ENCODE data around the gene TGM1. TPM values are rescaled to one million over a fixed set of nuclear protein-coding genes. Genes with fewer than 3 reads are reported as not detected.

TGM1 gene
- 1 to 10 TPM in 1 of 2 donors, under 1 TPM in 1; 0.14 to 1.7 TPM for total RNA-seq
- long read RNA-seq, donor 1, partial matches to known transcripts = 0 of 2 reads
- long read RNA-seq, donor 1, other reads (novel, unspliced or antisense) = 0 of 2 reads
- long read RNA-seq, donor 2, partial matches to known transcripts = 1 of 1 reads
- long read RNA-seq, donor 2, other reads (novel, unspliced or antisense) = 0 of 1 reads

DNA sequence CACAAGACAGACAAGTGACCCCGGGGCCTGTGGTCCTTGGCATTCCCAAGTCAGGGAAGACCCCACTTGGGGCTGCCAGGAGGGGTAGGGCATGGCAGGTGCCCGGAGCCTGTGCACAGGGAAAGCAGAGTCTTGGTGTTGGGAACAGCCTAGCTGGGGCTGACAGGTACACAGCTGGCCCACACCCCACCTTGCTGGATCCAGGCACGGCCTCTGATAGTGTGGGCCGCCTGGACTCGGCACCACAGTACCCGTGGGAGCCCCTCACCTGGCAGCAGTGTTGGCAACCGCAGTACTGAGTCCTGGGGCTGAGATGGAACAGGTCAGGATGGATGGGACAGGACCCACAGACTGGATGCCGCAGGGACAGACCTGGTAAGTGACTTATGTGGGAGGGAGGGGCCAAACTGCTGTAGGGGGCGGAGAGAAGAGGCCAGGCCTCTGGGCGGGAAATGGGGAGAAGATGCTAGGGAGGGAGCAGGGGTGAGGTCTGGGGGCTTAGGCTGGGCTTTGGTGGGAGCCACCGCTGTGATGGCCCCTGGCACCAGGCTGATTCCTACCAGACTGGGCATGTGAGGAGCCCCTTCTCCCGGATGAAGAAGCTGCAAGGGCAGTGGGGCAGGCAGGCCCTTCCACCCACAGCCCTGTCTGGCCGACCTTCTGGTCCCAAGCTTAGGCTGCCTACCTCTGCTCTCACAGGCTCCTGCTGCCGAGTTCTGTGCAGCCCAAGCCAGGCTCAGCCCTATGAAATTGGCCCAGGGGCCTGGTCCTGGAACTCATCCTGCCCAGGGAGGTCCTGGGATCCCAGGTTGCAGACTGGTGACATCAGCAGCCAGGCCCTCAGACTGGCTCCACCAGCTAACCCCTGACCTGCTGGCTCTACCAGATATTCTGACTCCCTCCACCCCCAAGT, at the start of gene TGM1:
Gene TGM1 (minus strand): TSS at position 357 of the 913 bp plus-strand sequence. CDS start 825 bp downstream, outside the sequence.
- intact Hi-C loops (cut with DNase I) = no loop called here
- DNase-seq (ENCODE audit: low spot score) = peak; percentile 68

DNA sequence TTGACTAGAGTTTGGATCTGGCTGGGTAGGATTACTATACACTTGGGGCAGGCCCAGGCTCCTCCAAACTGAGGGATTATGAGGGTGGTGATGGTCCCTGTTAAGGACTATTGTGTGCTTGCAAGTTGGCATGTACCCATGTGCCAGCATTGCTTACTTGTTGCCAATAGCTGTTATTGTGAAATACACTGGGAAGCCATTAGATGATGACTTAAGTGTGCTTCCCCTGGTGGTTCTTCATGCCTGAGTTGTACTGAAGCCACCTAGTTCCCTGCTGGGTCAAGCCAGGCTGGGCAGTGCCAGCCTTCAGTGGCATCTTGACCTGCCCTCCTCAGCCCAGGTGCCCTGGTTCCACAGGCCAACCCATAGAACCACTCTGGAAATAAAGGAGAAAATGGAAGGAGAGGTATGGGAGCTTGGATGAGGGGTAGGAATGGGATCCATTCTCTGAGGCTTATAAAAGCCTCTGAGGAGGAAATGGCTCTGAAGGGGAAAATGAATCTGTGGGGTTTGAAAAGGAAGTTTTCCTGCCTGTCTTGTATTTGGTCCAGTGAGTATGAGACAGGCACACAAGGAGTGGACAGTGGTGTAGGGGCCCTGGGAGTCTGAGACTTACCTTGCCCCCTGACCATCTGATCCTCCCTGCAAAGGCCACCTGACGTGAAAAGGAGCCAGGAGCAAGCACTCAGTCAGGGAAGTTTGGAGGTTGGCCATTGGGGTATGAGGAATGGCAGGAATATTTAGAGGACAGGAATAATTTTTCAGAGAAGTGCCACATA, 49.0 kb upstream of the TGM1 start:
- intact Hi-C loops (cut with DNase I) = no loop called here
- no peak for DNase-seq (ENCODE audit: low spot score)

DNA sequence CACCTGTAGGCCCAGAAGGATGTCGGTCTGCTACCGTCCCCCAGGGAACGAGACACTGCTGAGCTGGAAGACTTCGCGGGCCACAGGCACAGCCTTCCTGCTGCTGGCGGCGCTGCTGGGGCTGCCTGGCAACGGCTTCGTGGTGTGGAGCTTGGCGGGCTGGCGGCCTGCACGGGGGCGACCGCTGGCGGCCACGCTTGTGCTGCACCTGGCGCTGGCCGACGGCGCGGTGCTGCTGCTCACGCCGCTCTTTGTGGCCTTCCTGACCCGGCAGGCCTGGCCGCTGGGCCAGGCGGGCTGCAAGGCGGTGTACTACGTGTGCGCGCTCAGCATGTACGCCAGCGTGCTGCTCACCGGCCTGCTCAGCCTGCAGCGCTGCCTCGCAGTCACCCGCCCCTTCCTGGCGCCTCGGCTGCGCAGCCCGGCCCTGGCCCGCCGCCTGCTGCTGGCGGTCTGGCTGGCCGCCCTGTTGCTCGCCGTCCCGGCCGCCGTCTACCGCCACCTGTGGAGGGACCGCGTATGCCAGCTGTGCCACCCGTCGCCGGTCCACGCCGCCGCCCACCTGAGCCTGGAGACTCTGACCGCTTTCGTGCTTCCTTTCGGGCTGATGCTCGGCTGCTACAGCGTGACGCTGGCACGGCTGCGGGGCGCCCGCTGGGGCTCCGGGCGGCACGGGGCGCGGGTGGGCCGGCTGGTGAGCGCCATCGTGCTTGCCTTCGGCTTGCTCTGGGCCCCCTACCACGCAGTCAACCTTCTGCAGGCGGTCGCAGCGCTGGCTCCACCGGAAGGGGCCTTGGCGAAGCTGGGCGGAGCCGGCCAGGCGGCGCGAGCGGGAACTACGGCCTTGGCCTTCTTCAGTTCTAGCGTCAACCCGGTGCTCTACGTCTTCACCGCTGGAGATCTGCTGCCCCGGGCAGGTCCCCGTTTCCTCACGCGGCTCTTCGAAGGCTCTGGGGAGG, 47.9 kb upstream of the TGM1 start, which contains the start of gene LTB4R:
Gene LTB4R (plus strand): TSS at position 857 of the 959 bp plus-strand sequence. CDS start 4,150 bp downstream, outside the sequence.
- DNase-seq (ENCODE audit: low spot score) = peak; percentile 92
- intact Hi-C loops (cut with DNase I) = no loop called here

DNA sequence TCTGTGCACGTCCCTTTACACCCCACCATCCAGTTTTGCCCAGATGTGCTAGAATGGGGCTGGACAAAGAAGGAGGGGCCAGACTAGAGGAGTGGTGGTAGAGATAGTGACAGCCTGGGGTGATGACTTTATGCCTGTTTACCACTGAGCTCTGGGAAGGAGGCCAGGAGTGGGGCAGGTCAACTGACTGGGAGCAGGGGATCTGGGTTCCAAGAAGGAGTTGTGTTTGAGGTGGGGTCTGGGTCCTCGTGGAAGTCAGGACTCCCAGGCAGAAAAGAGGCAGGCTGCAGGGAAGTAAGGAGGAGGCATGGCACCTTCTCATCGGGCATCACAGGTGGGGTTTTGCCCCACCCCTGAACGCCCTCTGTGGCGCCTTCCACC, 47.3 kb upstream of the TGM1 start:
- intact Hi-C loops (cut with DNase I) = no loop called here
- no peak for DNase-seq (ENCODE audit: low spot score)

DNA sequence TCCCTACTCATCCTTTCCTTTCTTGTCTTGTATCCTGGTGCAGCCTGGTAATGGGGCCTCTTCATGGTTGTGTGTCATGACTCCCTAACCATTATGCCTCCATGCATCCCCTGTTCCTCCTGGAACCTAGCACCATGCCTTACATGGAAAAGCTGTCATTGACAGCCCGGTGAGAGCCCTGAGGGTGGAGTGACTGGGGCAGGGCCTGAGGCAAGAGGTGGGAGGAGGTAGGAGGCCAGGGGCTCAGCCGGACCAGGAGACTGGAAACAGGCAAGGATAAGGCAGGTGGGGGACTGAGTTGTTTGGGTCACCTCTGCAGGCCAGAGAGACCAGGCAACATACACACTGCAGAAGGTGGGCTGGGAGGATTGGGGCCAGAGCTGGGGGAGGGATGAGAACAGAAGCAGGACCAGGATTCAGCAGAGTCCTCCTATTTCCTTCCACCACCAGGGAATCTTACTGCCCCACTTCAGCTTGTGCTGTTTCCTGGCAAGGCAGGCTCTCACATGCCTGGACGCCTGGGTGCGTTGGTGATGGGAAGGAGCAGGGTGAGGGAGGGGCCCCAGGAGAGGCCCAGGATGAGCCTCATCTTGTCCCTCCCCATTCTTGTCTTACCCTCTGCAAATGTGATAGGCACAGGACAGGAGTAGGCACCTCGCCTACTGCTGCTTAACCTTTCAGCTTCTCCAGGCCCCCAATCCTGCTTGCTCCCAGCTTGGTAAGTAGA, 46.7 kb upstream of the TGM1 start, which contains the start of gene LTB4R2:
Gene LTB4R2 (plus strand): TSS at position 603 of the 727 bp plus-strand sequence. CDS start 525 bp downstream, outside the sequence.
- no peak for DNase-seq (ENCODE audit: low spot score)
- intact Hi-C loops (cut with DNase I) = loop anchor here in 1 of 2 donors (10.0 kb wide), 1 partner anchor 55 kb away; no protein-coding TSS in a partner anchor

DNA sequence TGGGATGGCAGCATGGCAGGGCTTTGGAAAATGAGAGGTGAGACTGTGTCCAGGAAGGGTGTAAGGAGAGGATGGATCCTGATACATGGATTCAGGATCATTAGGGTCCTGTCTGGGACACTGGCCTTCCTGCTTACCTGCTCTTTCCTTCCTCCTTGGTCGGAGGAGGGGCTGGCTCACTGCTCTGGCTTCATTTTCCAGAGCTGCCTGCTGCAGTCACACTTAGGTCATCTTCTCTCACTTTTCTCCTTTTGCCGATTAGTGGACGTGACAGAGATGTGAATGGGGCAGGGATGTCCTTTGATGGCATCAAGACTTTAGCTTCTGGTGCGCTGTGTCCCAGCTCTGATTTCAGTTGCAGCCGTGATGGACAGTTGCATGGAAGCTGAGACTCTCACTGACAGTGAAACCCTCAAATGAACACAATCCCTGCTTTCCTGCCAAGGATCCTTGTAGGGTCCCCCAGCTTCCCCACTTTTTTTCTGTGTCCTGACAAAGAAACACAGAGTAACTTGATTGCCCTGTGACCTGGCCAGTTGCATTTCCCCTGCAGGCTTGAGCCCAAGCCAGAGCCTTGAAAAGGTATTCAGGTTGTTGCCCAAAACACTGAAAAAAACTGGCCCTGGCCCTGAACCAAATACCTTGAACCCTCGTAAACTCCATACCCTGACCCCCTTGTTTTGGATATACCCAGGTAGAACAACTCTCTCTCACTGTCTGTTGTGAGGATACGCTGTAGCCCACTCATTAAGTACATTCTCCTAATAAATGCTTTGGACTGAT, 45.6 kb upstream of the TGM1 start:
- no peak for DNase-seq (ENCODE audit: low spot score)
- intact Hi-C loops (cut with DNase I) = loop anchor here in 1 of 2 donors (10.0 kb wide), 1 partner anchor 54 kb away; no protein-coding TSS in a partner anchor

DNA sequence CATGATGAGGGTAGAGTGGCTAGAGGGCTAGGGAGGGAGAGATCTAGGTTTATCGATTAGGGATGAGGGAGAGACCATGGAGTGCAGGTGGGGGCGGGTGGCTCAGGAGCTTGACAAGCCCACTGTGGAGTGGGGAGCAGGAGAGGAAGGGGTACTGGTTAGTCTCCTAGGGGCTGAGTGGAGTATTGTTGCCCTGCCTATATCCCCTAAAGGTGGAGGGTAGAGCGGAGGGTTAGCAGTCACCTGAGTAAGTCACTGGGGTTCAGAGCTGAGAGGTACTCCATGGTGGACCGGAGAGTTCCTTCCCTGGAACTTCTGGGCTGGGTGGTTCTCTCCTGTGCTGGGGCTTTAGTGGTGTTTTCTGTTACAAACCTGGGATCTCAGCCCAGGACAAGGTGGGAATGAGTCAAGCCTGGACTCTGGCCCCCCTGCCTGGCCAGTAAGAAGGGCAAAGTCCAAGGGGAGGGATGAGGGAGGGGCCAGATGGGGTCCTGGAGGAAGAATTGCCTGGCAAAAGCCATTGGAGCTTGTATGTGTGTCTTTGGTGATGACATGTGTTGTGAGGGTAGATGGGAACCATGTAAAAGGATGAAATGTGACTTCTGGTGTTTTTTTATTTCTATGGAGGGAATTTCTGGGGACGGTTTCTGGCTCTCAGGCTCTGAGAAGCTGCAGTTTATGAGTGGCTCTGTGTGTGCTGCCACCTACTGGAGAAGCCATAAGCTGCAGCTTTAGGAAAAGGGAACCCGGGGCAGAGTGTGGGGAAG, 44.8 kb upstream of the TGM1 start, which contains the start of gene CIDEB:
Gene CIDEB (minus strand): TSS at position 403 of the 767 bp plus-strand sequence. CDS start 119 bp downstream, at position 284.
- DNase-seq (ENCODE audit: low spot score) = no peak
- intact Hi-C loops (cut with DNase I) = loop anchor here in 1 of 2 donors (10.0 kb wide), 1 partner anchor 53 kb away; no protein-coding TSS in a partner anchor

DNA sequence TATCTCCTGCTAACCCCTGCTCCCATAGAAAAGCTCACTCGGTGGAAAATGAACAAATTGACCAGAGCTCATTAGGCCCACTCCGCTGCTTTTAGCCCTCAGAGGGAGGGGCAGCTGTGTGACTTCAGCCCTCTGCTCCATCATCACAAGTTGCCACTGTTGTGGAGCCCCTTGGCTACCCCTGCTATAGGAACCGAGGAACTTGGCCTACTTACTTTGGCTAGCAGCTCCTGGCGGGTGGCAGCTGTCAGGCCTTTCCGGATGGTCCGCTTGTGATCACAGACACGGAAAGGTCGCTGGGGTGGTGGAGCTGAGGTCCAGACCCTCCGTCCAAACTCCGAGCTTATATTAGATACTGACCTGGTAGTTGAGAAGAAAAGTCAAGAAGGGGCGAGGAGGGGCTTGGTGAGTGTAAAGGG, 44.2 kb upstream of the TGM1 start:
- intact Hi-C loops (cut with DNase I) = loop anchor here in 1 of 2 donors (10.0 kb wide), 1 partner anchor 52 kb away; no protein-coding TSS in a partner anchor

DNA sequence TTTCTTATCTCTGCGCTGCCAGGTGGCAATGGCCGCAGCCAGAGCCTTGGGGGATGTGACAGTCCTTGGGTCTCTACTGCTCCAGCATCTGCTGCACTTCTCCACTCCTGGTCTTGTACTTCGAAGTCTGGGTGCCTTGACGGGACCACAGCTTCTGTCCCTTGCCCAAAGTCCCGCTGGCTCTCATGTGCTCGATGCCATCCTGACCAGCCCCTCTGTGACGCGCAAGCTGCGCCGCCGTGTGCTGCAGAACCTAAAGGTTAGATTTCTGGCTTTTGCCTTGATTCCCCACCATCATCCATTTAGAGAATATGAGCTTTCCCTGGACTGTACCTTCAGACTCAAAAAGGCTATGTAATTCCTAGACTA, 41.0 kb upstream of the TGM1 start:
- no peak for DNase-seq (ENCODE audit: low spot score)

More for the DNA sequence above, 44.2 kb upstream of the TGM1 start:
- DNase-seq (ENCODE audit: low spot score) = no peak

DNA sequence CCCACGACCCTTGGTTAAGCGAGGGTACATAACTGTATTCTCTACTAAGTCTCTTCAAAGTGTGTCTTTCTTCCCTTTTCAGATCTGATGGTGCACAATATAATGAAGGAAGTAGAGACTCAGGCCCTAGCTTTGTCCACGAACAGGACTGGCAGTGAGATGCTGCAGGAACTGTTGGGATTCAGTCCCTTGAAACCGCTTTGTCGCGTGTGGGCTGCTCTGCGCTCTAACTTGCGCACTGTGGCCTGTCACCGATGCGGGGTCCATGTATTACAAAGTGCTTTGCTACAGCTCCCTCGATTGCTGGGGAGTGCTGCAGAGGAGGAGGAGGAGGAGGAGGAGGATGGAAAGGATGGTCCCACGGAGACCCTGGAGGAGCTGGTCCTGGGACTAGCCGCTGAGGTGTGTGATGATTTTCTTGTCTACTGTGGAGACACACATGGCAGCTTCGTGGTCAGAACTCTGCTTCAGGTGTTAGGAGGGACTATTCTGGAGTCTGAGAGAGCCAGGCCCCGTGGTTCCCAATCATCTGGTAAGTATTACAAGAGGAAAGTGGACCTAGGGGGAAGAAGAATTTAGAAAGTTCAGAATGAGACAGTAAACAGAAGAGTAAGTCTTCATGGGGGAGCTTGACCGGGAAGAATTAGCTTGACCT, 37.5 kb upstream of the TGM1 start:
- no peak for DNase-seq (ENCODE audit: low spot score)
- intact Hi-C loops (cut with DNase I) = loop anchor here in 1 of 2 donors (10.0 kb wide), 1 partner anchor 46 kb away; no protein-coding TSS in a partner anchor

More for the DNA sequence above, 41.0 kb upstream of the TGM1 start:
- intact Hi-C loops (cut with DNase I) = loop anchor here in 1 of 2 donors (10.0 kb wide), 1 partner anchor 49 kb away; no protein-coding TSS in a partner anchor

DNA sequence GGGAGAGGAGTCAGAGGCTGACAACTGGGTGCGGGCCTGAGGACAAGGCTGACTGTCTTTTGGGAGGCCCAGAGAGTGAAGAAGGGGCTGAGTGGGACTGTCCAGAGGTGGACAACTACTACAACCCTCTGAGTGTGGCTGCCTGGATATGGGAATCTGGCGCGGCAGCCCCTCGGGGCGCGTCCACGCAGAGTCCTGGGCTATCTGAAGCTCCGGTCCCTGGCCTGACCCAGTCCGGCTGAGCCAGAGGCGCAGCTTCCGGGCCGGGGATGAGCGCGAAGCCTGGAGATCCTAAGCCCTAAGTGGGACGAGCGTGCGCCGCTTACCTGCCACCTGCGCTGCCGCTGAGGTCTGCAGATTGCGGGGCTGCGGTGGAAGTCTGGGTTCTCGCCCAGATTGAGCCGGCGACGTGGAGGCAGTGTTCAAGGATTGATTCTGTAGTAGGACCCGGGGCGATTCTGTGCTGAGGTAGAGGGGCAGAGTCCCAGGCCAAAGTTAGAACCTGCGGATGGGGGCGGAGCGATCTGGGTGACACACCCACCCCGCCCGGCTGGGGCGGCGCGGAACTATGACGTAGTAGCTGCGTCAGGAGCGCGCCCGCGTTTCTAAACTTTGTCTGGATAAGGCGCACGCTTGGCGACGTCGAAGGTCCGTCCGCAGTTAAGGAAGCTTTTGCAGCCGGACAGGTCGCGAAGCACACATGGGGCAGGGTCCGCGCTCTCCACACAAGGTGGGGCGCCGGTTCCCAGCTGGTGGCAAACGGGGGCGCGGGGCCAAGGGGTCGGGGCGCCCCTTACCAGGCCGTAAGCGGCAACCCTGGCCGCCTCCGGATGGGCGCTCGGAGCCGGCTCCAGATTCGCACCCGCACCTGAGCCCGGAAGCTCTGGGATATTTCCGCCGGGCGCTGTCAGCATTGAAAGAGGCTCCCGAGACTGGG, 36.5 kb upstream of the TGM1 start, which contains the start of the genes DHRS1 and NOP9:
Gene DHRS1 (minus strand): TSS at position 526 of the 937 bp plus-strand sequence. CDS start 674 bp downstream, outside the sequence.
Gene NOP9 (plus strand): TSS at position 596 of the 937 bp plus-strand sequence. CDS start 105 bp downstream, at position 701.
- DNase-seq (ENCODE audit: low spot score) = peak; percentile 98
- intact Hi-C loops (cut with DNase I) = loop anchor here in 1 of 2 donors (10.0 kb wide), 1 partner anchor 45 kb away; no protein-coding TSS in a partner anchor

DNA sequence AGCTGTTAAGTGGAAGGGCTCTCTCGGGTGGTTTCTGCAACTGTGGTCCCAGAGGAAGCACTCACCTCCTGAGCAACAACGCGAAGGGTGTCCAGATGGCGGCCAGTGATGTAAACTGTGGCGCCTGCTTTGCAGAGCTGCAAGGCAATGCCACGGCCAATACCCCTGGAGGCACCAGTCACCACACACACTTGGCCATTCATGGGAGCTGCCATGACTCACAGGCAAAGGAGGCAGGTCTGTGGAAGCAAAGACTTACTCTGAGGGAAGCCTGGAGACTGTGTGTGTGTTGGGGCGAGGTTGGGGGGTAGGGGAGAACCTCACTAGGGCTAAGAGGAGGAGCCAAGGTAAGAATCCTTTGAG, 35.9 kb upstream of the TGM1 start:
- intact Hi-C loops (cut with DNase I) = no loop called here
- no peak for DNase-seq (ENCODE audit: low spot score)

DNA sequence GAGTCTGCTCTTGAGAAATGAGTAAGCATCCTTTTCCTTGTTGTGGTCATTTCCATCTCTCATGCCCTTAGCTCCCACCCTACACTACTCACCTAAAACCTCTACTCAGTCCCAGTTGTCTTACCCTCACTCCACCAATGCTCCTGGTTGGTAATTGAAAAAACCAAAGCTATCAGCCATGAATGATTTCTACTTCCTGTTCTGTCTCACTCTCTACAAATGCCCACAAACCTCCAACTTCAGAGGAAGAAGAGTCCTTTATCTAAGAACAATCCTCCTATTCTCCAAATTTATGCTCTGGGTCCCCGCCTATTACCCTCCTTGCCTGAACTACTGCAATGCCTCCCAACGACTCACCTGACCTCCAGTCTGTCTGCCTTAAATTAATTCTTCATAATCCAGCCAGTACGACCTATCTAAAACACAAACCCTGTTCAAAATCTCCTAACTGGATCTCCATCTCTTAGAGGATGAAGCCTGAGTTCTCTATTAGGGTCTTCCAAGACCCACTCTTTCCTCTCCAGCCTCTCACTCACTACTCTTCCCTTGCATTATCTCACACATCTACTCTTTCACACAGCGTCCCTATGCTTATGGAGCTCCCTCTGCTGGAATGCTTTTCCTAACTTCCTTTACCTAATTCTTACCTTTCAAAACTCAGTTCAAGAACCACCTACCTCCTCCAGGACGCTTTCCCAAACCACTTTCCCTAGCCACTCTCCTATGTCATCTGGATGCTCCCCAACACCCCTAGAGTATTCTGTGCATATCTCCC, 34.4 kb upstream of the TGM1 start:
- intact Hi-C loops (cut with DNase I) = loop anchor here in 1 of 2 donors (2.0 kb wide), 1 partner anchor 55 kb away; the partner anchor contains the start of gene TINF2

More for the DNA sequence above, 34.4 kb upstream of the TGM1 start:
- DNase-seq (ENCODE audit: low spot score) = no peak
